GM10847 (cell line): Measurements from ENCODE around the gene NHSL2.
A peak's percentile ranks its signal among the peaks of the same experiment; 100 is the strongest.

Experiments
- POLR2A ChIP-seq: IDR thresholded peaks from 2 replicates; pipeline ENCODE4 v1.6.1; 2011; ENCODE audit not compliant: insufficient read length; ENCODE audit errors: extremely low read depth

Gene NHSL2

DNA sequence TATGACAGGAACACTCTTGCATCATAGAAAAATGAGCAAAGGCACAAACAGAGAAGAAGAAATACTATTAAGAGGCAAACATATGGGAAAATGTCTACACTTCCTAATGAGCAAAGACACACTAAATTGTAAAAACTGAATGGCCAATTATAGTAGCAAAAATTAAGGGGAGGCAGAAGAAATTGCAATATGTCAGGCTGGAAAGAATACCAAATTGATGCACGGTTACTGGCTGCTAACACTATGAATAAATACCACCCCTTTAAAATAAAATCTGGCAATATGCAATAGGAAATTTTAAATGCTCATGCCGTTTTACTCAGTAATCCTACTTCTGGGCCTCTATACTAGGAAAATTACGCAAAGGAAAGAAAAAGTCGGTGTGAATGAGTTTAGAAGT is 254.9 kb downstream of the NHSL2 start:
- TF ChIP-seq POLR2A: no peak

DNA sequence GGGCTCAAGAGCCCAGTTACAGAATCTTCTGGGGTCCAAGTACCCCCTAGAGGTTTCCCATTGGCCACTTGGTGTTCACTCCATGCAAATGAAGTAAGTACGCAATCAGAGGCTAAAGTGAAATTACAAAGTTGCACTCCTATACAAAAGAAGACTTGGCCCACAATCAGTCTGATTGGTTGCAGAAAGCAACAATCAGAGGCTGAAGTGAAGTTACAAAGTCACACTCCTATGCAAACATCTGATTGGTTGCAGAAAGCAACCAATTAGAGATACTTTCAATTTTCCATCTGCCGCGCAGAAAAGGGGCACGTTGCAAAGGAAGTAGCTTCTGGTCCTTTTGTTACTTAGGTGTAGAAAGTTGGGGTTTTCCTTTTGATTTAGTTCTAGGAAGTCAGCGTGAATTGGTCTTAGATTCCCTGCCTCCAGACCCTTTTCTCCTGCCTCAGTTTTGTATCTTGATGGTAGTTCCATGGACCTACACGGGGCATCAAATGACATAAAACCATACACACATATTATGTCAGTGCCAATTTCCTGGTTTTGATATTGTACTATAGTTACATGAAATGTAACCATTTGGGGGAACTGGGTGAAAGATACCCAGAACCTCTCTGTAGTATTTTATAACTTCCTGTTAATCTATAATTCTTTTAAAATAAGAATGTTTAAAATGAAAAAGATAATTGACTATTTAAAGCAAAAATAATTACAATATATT is 258.5 kb downstream of the NHSL2 start:
- TF ChIP-seq POLR2A: no peak

DNA sequence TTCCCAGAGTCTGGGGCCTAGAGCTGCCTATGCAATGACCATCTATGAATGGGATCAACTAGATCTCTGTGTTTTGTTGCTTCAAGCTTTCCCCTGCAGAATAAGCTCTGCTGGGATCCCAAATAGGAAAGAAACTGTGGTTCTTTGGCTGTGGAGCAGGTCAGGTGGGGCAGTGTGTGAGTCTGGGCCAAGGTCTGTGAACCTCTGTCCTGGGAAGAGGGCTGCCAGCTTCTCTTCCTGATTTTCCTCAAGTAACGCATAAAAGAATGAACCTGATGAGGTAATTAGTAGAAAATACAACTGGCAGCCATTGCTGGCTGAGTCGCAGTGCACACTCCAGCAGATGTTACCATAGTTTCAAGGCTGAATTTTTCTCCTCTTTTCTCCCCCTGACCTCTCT is 266.3 kb downstream of the NHSL2 start:
- TF ChIP-seq POLR2A: no peak

DNA sequence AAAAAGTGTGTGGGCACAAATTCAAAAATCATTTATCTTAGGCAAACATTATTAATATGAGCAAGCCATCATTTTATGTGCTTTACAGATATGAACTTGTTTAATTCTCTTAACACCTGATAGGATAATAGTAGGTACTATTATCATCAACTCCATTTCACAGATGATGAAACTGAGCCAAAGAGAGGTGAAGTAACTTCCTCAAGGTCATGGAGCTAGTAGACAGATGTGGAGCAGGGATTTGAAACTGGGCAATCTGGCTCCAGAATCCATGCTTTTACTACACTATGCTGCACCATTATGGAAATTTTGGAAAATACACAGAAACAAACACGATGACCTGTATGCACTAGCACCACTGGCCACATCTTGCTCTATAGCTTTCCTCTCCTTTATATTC is 269.9 kb downstream of the NHSL2 start:
- no peak for TF ChIP-seq POLR2A

DNA sequence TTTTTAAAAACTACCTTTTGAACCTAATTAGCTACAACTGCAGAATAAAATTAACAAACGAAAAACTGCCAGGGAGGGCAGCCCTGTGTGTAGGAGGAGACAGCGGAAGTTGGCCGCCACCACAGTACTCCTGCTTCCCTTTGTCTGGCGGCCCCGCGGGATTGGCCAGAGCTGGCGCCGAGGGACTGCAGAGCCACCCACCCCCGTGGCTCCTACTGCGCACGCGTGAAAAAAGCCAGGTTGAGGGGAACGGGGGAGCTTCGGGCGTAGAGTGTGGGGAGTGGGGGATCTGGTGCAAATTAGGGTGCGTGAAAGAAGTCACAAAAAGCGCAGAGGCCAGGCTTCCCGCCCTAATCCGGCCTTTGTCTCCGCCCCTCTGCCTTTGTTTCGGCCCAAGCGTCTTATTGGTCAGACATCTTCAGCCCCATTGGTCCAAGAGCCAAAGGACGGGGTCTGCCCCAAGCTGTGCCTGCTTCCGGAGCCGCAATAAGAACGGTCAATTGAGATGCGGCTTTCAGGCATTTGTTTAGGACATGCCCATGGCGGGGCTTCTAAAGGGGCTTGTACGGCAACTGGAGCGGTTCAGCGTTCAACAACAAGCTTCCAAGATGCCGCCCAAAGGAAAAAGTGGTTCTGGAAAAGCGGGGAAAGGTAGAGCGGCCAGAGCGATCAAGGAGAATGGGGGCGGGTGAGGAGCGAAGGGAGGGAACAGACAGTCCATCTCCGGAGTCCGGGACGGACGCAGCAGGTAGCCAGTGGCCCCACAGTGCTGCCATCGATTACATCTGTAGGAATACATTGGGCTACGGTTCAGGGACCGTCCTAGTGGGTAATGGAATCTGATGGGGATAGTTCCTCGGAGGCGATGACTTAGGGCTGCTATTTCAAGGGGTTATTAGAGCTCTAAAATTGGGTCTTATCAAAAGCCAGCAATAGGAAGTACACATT is 270.8 kb downstream of the NHSL2 start, which contains the start of gene PIN4:
PIN4 (plus strand) TSS at position 580 of the 948 bp plus-strand sequence; CDS start at position 609, 29 bp downstream.
- peak; percentile 19 for TF ChIP-seq POLR2A

DNA sequence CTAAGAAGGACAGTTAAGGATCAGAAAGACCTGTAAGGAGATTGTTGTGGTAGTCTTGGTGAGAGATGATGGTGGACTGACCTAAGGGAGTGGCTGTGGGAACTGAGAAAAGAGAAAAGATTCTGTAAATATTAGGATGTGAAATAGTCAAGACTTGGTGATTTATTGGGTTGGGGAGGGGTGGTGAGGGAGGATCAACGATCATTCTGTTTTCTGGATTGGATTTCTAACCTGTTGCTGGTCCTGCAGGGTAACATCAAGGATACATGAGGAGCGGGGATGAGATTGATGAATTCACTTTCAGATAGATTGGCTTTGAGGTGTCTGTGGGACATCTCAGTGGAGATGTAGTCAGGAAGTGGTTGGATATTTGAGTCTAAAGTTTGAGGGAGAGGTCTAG is 272.3 kb downstream of the NHSL2 start:
- no peak for TF ChIP-seq POLR2A

DNA sequence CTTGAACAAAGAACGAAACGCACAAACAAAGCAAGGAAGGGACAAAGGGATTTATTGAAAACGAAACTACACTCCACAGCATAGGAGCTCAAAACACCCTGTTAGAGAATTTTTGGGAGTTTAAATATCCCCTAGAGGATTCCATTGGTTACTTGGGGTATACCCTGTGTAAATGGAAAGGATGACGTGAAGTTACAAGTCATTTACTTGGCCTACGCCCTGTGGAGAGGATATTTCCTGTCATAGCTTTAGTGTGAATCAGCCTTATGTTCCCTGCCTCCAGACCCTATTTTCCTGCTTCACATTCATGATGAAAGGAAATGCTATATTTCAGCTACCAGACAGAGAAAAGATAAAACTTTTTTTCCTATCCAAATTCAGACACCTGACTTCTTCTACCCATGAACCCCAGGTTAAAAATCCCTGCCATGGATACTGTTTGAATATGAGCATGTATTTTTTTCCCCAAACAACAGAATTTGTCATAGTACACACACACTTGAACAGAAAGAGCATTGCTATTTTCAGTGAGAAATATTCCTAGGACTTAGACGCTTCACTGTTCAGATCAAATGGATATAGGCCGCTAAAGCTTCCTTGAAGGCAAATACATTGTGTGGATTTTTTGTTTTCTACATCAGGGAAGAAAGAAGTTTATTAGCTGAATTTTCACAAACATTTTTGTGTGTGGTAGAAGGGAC is 291.3 kb downstream of the NHSL2 start:
- no peak for TF ChIP-seq POLR2A
